HG03354 (cell line): ENCODE measurements around the gene NAXD.

Source experiments
- ATAC-seq: cut with Tn5 transposase; IDR thresholded peaks from one replicate; pipeline ENCODE4 v1.9.1; 2021; ENCODE audit warnings: mild to moderate bottlenecking; ENCODE audit not compliant: unreplicated experiment, poor library complexity, severe bottlenecking

Gene NAXD

DNA sequence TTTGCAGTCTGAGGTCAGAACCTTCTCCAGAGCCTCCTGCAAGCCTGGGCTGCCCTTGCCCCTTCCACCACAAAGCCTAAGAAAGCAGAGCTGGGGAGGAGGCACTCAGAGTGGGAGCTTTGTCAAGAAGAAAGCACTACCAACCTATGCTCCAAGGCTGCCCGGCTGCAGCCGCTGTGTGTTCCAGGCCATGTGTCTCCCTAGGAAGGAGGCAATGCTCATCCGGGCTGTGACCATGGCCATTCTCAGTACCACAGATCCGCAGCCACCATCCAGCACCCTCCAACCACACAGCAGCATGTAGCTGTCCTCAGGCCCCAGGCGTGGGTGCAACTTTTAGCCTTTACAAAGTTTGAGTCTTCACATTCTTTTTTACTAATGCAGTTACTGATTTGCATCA is 68.6 kb downstream of the NAXD start:
- no peak for ATAC-seq

DNA sequence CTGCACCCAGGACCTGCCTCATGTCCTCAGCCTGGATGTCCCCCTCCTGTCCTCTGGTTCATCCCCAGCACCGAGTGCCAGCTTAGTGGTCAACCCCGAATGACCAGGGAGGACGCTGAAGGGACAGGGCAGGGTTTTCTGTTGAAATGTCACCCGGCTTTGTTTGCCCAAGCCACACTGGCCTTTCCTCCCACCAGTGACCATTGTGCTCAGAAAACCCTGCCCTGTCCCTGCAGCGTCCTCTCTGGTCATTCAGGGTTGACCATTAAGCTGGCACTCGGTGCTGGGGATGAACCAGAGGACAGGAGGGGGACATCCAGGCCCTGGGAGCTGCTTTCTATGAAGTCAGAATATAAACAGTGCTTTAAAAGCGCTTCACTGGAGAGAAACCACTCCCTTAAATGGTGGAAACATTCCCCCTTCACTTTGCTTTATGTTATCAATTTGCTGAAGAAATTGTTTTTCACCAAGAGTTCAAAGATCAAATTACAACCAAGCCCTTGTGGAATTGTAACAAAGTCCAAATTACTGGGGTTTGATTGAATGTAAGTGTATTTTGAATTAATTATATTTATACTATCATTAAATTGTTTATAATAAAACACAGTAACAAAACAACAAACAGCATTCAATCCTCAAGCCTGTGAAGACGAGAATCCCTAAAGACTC is 69.2 kb downstream of the NAXD start:
- no peak for ATAC-seq

DNA sequence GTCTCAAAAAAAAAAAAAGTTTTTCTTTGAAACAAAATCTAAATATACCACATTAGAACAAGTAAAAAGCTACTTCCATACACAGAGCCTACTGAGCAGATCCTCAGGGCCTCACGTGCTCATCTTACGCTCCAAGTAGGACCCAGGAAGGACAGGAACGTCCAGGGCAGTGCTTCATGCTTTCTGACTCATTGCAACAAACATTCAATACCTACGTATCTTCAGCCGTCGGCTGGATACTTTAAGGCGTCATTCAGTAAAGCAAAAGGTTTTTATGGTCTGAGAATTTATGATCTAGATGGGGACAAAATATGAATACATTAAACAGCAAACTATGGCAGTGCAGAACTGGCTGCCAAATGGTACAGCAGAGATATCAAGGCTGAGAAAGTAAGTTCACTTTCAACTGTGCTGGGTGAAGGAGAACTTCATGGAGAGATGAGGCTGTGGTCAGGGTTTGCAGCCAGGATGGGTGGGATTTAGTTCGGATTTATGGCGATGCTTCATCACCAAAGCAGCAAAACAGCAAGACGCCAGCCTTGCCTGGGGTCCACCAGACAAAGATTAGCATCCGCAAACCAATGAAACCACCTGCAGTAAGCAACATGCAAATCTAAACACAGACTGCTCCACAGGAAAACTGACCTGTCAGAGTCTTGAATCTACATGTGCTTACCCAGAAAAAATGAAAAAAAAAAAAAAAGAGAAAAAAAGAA is 70.1 kb downstream of the NAXD start:
- no peak for ATAC-seq

DNA sequence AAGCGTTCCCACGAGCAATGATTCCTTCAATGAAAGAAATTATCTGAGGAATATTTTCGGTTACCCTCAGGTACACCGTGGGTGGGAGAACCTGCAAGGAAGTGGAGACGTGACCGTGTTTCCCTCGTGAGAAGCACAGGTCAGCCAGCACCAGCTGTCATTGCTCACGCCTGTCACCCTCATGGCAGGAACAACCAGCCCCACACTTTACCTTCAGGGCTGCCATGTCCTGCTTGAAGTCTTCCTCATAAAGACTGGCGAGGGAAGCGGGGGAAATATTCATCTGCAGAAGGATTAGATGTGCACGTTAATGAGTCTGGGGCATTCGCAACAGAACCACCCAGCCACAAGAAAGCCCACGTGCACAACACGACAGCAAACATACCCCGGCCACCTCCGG is 72.4 kb downstream of the NAXD start:
- ATAC-seq: no peak

DNA sequence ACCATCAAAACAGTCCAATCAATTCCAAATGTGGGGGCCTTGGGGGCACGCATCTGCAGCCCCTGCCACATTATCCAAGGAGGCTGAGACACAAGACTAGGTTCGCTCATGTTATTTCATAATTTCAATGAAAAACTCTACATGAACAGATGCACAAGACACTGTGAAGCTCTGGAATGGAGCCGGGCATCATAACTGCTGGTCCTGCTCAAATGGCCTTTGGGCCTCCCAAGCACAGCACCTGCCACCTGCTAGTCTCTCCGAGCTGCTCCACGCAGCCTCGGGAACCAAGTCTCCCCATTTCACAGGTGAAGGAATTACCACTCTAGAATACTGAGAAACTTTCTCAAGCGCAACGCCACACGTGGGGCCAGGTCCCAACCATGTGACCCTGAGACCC is 73.7 kb downstream of the NAXD start:
- ATAC-seq: no peak
